Measurements from ENCODE around the gene RARG. TPM values are rescaled to one million over a fixed set of nuclear protein-coding genes. Genes with fewer than 3 reads are reported as not detected.

Gene RARG
- total RNA-seq, 2 experiments from 2014 or later, result 19.7 to 20.3 TPM

- DNase-seq (no peak), ATAC-seq (no peak)
- no peaks in the 10 kb centered on the region for H3K9me3 Mint-ChIP-seq
- no peak for TF ChIP-seq CTCF (IDR thresholded peaks at IDR 0.05)
- H3K27ac Mint-ChIP-seq, result peak overlapping the region; percentile 83
- ChIA-PET POLR2A (interaction anchor here (0.7 to 9.4 kb wide), 7 partner anchors 9 to 68 kb away, joined by 3 to 91 read pairs (median 8); partner anchors contain the start of genes CSAD, ESPL1 and ZNF740), CTCF (interaction anchor here (1.0 to 4.6 kb wide), 10 partner anchors 10 to 136 kb away, joined by 3 to 60 read pairs (median 4); partner anchors contain the start of genes CSAD, ESPL1, SPRYD3 and ZNF740)
- H3K27me3 Mint-ChIP-seq, result no peaks in the 10 kb centered on the region
- intact Hi-C loops (cut with micrococcal nuclease), result no loop called here
- peaks cover 62% of the 10 kb centered on the region for H3K36me3 Mint-ChIP-seq (ENCODE audit: low read depth)
- peak overlapping the region; percentile 43 for H3K4me3 Mint-ChIP-seq
- peaks cover 64% of the 10 kb centered on the region for H3K4me1 Mint-ChIP-seq (ENCODE audit: low read depth)
These were observed 31.9 kb downstream of the RARG start for GRCh38 chr12:53200107-53200457.

GRCh38 chr12:53199700-53200099 lies 32.3 kb downstream of the RARG start:
- Mint-ChIP-seq H3K9me3 (no peaks in the 10 kb centered on the region), H3K4me3 (no peak overlapping the region), H3K36me3 (ENCODE audit: low read depth) (peaks cover 61% of the 10 kb centered on the region), H3K4me1 (ENCODE audit: low read depth) (peaks cover 62% of the 10 kb centered on the region), H3K27ac (peak overlapping the region; percentile 83), H3K27me3 (no peaks in the 10 kb centered on the region)
- TF ChIP-seq CTCF (IDR thresholded peaks at IDR 0.05), result no peak
- ATAC-seq, result no peak
- ChIA-PET CTCF (interaction anchor here (1.0 to 4.6 kb wide), 13 partner anchors 10 to 136 kb away, joined by 3 to 60 read pairs (median 6); partner anchors contain the start of genes AAAS, CSAD, ESPL1 and SPRYD3), POLR2A (interaction anchor here (0.7 to 9.4 kb wide), 8 partner anchors 9 to 68 kb away, joined by 3 to 91 read pairs (median 6); partner anchors contain the start of genes CSAD, ESPL1 and ZNF740)
- DNase-seq, result no peak
- intact Hi-C loops (cut with micrococcal nuclease), result no loop called here

GRCh38 chr12:53198486-53199110 lies 33.4 kb downstream of the RARG start:
- ChIA-PET POLR2A (interaction anchor here (0.7 to 9.4 kb wide), 10 partner anchors 8 to 122 kb away, joined by 3 to 91 read pairs (median 5); partner anchors contain the start of genes CSAD, ITGB7 and ZNF740), CTCF (interaction anchor here (0.9 to 4.6 kb wide), 11 partner anchors 8 to 132 kb away, joined by 3 to 60 read pairs (median 18); partner anchors contain the start of genes AAAS, CSAD, ESPL1 and ITGB7)
- Mint-ChIP-seq H3K36me3 (ENCODE audit: low read depth) (peaks cover 51% of the 10 kb centered on the region), H3K9me3 (no peaks in the 10 kb centered on the region), H3K4me3 (peak overlapping the region; percentile 37), H3K27ac (peak overlapping the region; percentile 81), H3K27me3 (no peaks in the 10 kb centered on the region), H3K4me1 (ENCODE audit: low read depth) (peaks cover 53% of the 10 kb centered on the region)
- TF ChIP-seq CTCF (IDR thresholded peaks at IDR 0.05), result no peak
- intact Hi-C loops (cut with micrococcal nuclease), result no loop called here
- ATAC-seq (peak; percentile 35), DNase-seq (no peak)

- Mint-ChIP-seq H3K36me3 (ENCODE audit: low read depth) (peaks cover 51% of the 10 kb centered on the region), H3K27ac (no peak overlapping the region), H3K27me3 (no peaks in the 10 kb centered on the region), H3K9me3 (no peaks in the 10 kb centered on the region), H3K4me3 (no peak overlapping the region), H3K4me1 (ENCODE audit: low read depth) (peaks cover 49% of the 10 kb centered on the region)
- intact Hi-C loops (cut with micrococcal nuclease), result no loop called here
- ATAC-seq (no peak), DNase-seq (no peak)
- CTCF ChIA-PET, result interaction anchor here (0.7 to 4.6 kb wide), 15 partner anchors 8 to 133 kb away, joined by 3 to 60 read pairs (median 4); partner anchors contain the start of genes AAAS, CSAD, ESPL1 and IGFBP6
- no peak for TF ChIP-seq CTCF (IDR thresholded peaks at IDR 0.05)
- POLR2A ChIA-PET, result interaction anchor here (0.6 to 9.4 kb wide), 6 partner anchors 10 to 1147 kb away, joined by 3 to 91 read pairs (median 5); partner anchors contain the start of genes CSAD and ZNF740
These were observed 34.9 kb downstream of the RARG start for GRCh38 chr12:53197011-53197640.
